Measurements from ENCODE around the gene APBB1IP. TPM values are rescaled to one million over a fixed set of nuclear protein-coding genes. Genes with fewer than 3 reads are reported as not detected.

Gene APBB1IP
- total RNA-seq, 2 experiments from 2014 or later = 44.5 to 45.6 TPM

GRCh38 chr10:26508016-26508415 is 69.9 kb downstream of the APBB1IP start:
- Histone ChIP-seq H3K27ac (ENCODE audit: low read depth in 1 of 2, low read length in 2 of 2) (no peak overlapping the region), H3K4me1 (ENCODE audit: insufficient read depth, low read length) (peaks cover 4% of the 10 kb centered on the region), H3K4me3 (ENCODE audit: low read length) (no peak overlapping the region), H3K36me3 (ENCODE audit: insufficient read depth, low read length) (peaks cover 78% of the 10 kb centered on the region), H3K27me3 (ENCODE audit: control insufficient read depth in 1 of 2, insufficient read depth in 2 of 2, low read length in 2 of 2) (no peaks in the 10 kb centered on the region), H3K9me3 (ENCODE audit: control insufficient read depth in 1 of 2, insufficient read depth in 1 of 2, low read length in 2 of 2) (peaks cover 0 to 4% of the 10 kb centered on the region in 2 experiments)
- ChIA-PET CTCF (interaction anchor here (1.4 kb wide), 1 partner anchor 12 kb away, joined by 4 read pairs; no protein-coding TSS in a partner anchor), POLR2A (interaction anchor here (0.5 kb wide), 1 partner anchor 21 kb away, joined by 3 read pairs; no protein-coding TSS in a partner anchor)
- ATAC-seq (ENCODE audit: poor library complexity) = no peak
- Mint-ChIP-seq H3K4me1 (ENCODE audit: low read depth) (peaks cover 33% of the 10 kb centered on the region), H3K27ac (peak overlapping the region; percentile 43), H3K36me3 (ENCODE audit: low read depth) (peaks cover 94% of the 10 kb centered on the region), H3K9me3 (no peaks in the 10 kb centered on the region), H3K27me3 (no peaks in the 10 kb centered on the region), H3K4me3 (no peak overlapping the region)
- DNase-seq = no peak
- TF ChIP-seq, protein P1, sequence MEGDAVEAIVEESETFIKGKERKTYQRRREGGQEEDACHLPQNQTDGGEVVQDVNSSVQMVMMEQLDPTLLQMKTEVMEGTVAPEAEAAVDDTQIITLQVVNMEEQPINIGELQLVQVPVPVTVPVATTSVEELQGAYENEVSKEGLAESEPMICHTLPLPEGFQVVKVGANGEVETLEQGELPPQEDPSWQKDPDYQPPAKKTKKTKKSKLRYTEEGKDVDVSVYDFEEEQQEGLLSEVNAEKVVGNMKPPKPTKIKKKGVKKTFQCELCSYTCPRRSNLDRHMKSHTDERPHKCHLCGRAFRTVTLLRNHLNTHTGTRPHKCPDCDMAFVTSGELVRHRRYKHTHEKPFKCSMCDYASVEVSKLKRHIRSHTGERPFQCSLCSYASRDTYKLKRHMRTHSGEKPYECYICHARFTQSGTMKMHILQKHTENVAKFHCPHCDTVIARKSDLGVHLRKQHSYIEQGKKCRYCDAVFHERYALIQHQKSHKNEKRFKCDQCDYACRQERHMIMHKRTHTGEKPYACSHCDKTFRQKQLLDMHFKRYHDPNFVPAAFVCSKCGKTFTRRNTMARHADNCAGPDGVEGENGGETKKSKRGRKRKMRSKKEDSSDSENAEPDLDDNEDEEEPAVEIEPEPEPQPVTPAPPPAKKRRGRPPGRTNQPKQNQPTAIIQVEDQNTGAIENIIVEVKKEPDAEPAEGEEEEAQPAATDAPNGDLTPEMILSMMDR (IDR thresholded peaks at IDR 0.05) = no peak
- intact Hi-C loops (cut with DNase I, micrococcal nuclease) = no loop called here

DNA sequence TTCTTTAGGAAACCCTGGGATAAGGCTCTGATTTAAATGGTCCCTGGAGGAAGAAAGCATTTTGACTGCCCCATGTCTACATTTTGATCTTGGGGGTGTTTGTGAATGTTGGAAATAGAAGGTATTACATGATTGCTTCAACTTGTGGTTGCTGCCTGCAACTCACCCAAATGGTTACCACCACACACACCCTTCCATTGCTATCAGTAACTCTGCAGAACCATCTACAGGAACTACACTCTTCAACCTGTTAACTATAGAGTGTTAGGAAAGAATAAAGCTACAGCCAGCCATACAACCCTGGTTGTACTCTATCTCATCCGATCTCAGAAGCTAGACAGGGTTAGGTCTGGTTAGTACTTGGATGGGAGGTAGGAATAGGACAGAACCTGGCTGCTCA is 71.2 kb downstream of the APBB1IP start:
- peaks cover 0 to 4% of the 10 kb centered on the region in 2 experiments for H3K9me3 ChIP-seq (ENCODE audit: control insufficient read depth in 1 of 2, insufficient read depth in 1 of 2, low read length in 2 of 2)
- POLR2A ChIA-PET = interaction anchor here (0.7 kb wide), 1 partner anchor 66 kb away, joined by 3 read pairs; no protein-coding TSS in a partner anchor
- H3K27ac Mint-ChIP-seq = peak overlapping the region; percentile 38
- H3K4me1 Mint-ChIP-seq (ENCODE audit: low read depth) = peaks cover 31% of the 10 kb centered on the region
- DNase-seq = no peak
- intact Hi-C loops (cut with DNase I, micrococcal nuclease) = no loop called here
- H3K27ac ChIP-seq (ENCODE audit: low read depth in 1 of 2, low read length in 2 of 2) = no peak overlapping the region
- ATAC-seq (ENCODE audit: poor library complexity) = no peak
- no peak overlapping the region for H3K4me3 Mint-ChIP-seq
- H3K36me3 ChIP-seq (ENCODE audit: insufficient read depth, low read length) = peaks cover 81% of the 10 kb centered on the region
- TF ChIP-seq, protein P1 (IDR thresholded peaks at IDR 0.05) = no peak
- H3K36me3 Mint-ChIP-seq (ENCODE audit: low read depth) = peaks cover 94% of the 10 kb centered on the region
- no peaks in the 10 kb centered on the region for H3K4me1 ChIP-seq (ENCODE audit: insufficient read depth, low read length)
- no peaks in the 10 kb centered on the region for H3K27me3 Mint-ChIP-seq
- H3K9me3 Mint-ChIP-seq = no peaks in the 10 kb centered on the region
- H3K27me3 ChIP-seq (ENCODE audit: control insufficient read depth in 1 of 2, insufficient read depth in 2 of 2, low read length in 2 of 2) = no peaks in the 10 kb centered on the region
- CTCF ChIA-PET = no interaction called here
- no peak overlapping the region for H3K4me3 ChIP-seq (ENCODE audit: low read length)

DNA sequence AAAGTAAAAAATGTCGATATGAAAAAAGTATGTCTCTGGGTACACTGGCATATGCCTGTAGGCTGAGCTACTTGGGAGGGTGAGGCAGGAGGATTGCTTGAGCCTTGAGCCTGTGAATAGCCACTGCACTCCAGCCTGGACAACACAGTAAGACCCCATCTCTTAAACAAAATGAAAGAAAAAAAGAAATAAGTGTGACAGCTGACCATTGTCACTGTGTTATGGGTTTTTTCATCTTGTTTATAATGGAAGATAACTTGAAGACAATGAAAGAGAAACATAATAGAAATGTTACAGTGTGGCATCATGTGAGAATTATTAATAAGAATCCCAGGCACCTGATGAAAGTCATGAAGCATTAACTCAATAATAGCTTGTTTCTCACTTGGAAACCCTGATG is 75.0 kb downstream of the APBB1IP start:
- ATAC-seq (ENCODE audit: poor library complexity) (no peak), DNase-seq (no peak)
- no peak overlapping the region for H3K4me3 ChIP-seq (ENCODE audit: low read length)
- CTCF ChIA-PET = no interaction called here
- Mint-ChIP-seq H3K9me3 (no peaks in the 10 kb centered on the region), H3K4me3 (no peak overlapping the region), H3K36me3 (ENCODE audit: low read depth) (peaks cover 99% of the 10 kb centered on the region), H3K4me1 (ENCODE audit: low read depth) (peaks cover 30% of the 10 kb centered on the region), H3K27ac (peak overlapping the region; percentile 44), H3K27me3 (no peaks in the 10 kb centered on the region)
- H3K27ac ChIP-seq (ENCODE audit: low read depth in 1 of 2, low read length in 2 of 2) = no peak overlapping the region
- TF ChIP-seq, protein P1 (IDR thresholded peaks at IDR 0.05) = no peak
- POLR2A ChIA-PET = no interaction called here
- intact Hi-C loops (cut with DNase I, micrococcal nuclease) = no loop called here
- H3K36me3 ChIP-seq (ENCODE audit: insufficient read depth, low read length) = peaks cover 80% of the 10 kb centered on the region
- peaks cover 0 to 4% of the 10 kb centered on the region in 2 experiments for H3K9me3 ChIP-seq (ENCODE audit: control insufficient read depth in 1 of 2, insufficient read depth in 1 of 2, low read length in 2 of 2)
- H3K4me1 ChIP-seq (ENCODE audit: insufficient read depth, low read length) = no peaks in the 10 kb centered on the region
- no peaks in the 10 kb centered on the region for H3K27me3 ChIP-seq (ENCODE audit: control insufficient read depth in 1 of 2, insufficient read depth in 2 of 2, low read length in 2 of 2)

Measured in CD4-positive, alpha-beta T cell (primary cell).